Heart left ventricle (tissue), 16 donors: Measurements from ENCODE around the gene PRPF8. TPM values are rescaled to one million over a fixed set of nuclear protein-coding genes. Genes with fewer than 3 reads are reported as not detected.

Source experiments
- ATAC-seq, 4 donors: fragments of 200-7000 bp; cut with Tn5 transposase; one replicate each; pipeline ENCODE4 v1.9.1; 2020 to 2022; ENCODE audit warnings: moderate library complexity in 4 of 4, mild to moderate bottlenecking in 3 of 4, moderate number of reproducible peaks in 1 of 4
- DNase-seq, 5 donors: peaks; one replicate each; pipeline ENCODE4 v3.0.0-alpha.2; 2020
- H3K27ac ChIP-seq, 12 donors: fragments of 200-600 bp; sonication (generic) in 4 of 12; one replicate each; pipeline versions ENCODE4 v1.5.0 to v1.8.0; 2016 to 2022; ENCODE audit warnings: mild to moderate bottlenecking in 2 of 12
- H3K27me3 ChIP-seq, 9 donors: fragments of 200-600 bp; sonication (generic) in 2 of 9; one replicate each; pipeline versions ENCODE4 v1.5.1 to v1.8.0; 2016 to 2022; ENCODE audit warnings: mild to moderate bottlenecking in 3 of 9
- H3K36me3 ChIP-seq, 9 donors: fragments of 200-600 bp; sonication (generic) in 2 of 9; one replicate each; pipeline versions ENCODE4 v1.5.0 to v1.8.0; 2018 to 2022; ENCODE audit warnings: mild to moderate bottlenecking in 2 of 9
- H3K4me1 ChIP-seq, 12 donors: fragments of 200-600 bp; sonication (generic) in 4 of 12; one replicate each; pipeline versions ENCODE4 v1.5.0 to v1.8.0; 2016 to 2022; ENCODE audit warnings: mild to moderate bottlenecking in 3 of 12
- H3K4me3 ChIP-seq, 12 donors: fragments of 200-600 bp; sonication (generic) in 4 of 12; one replicate each; pipeline versions ENCODE4 v1.5.0 to v1.8.0; 2017 to 2022; ENCODE audit warnings: mild to moderate bottlenecking in 9 of 12, moderate library complexity in 4 of 12
- H3K9me3 ChIP-seq, 12 donors: fragments of 200-600 bp; sonication (generic) in 4 of 12; one replicate each; pipeline versions ENCODE4 v1.5.0 to v1.8.0; 2016 to 2022; ENCODE audit warnings: mild to moderate bottlenecking in 1 of 12
- CTCF ChIP-seq, 12 donors: fragments of 200-600 bp; sonication (generic) in 4 of 12; IDR thresholded peaks; one replicate each; pipeline versions ENCODE4 v1.5.0 to v1.8.0; 2018 to 2022; ENCODE audit warnings: antibody characterized with exemption in 12 of 12, mild to moderate bottlenecking in 5 of 12
- POLR2A ChIP-seq, 2 donors: fragments of 450-650 bp; IDR thresholded peaks; one replicate each; pipeline ENCODE4 v1.6.1; 2017; ENCODE audit warnings: antibody characterized with exemption in 2 of 2, mild to moderate bottlenecking in 2 of 2, moderate library complexity in 2 of 2
- WGBS, 4 donors: extraction: QIAGEN DNeasy Blood & Tissue Kit in 2 of 4; methylation state at CpG; one replicate each; pipeline versions ENCODE4 v1.1.5 to v1.1.7; 2013 to 2018; 5-methylcytosine and 5-hydroxymethylcytosine counted together
- intact Hi-C, 10 donors: fragments of 100-400 bp; cut with DNase I; formaldehyde crosslinking; loops; one replicate each; pipeline versions ENCODE4 v1.11.1 to v1.14.2; 2022
- polyA plus RNA-seq, 2 donors: library from polyadenylated mRNA; stranded (reverse); fragments of 200-250 nt; gene quantifications; one replicate each; pipeline ENCODE4 v1.2.3, GENCODE V29; 2013
- total RNA-seq, 9 donors: library from RNA; depleted of rRNA in 2 of 9; stranded (reverse); fragments of >200 nt in 2 of 9; fragmentation: NEBNext Ultra II Directional in 3 of 9; extraction: Animal tissue kit (Norgen Biotek cat#: 25700) in 3 of 9; gene quantifications; one replicate each; pipeline versions ENCODE4 v1.1.0 to v1.2.4, GENCODE V29; 2016 to 2023
- donor health status: ischemic (EF 13 %, LVEDD 7.1; RV severe dilation, severe dysfunction).
- donor health status: healthy with polysubstance abuse.
- donor health status: DM: no; HTN: yes; CAD: no.
- donor health status: DM: no; HTN: no; CAD: no.
- donor health status: ischemic (EF 25% LVEDD 6.9; RV normal size, moderate dysfunction).
- donor health status: ischemic (EF 25% LVEDD 5.7; RV mildly dilated, moderate dysfunction).
- donor health status: healthy.
- donor health status: DM: yes; HTN: yes; CAD: no.
- donor health status: ischemic (EF 35%, LVEDD 5.7; RV mildly dilated, moderate dysfunction).
- donor health status: nonischemic (EF 11% LVEDD 7.7; RV severe dilation, severe dysfunction).
- donor health status: DM: yes; HTN: yes; CAD: no.
- donor health status: PGD.
- donor health status: ischemic (EF 29% LVEDD 5.4; RV normal size, mild dysfunction).
- donor health status: nonischemic (EF 23%, LVEDD 6.1; RV moderate dilation, normal function).

PRPF8 gene
- total and polyA plus RNA-seq, 11 donors = 70.1 to 195 (median 145) TPM

- TF ChIP-seq POLR2A (IDR thresholded peaks at IDR 0.05) = no peak
- no peak for TF ChIP-seq CTCF (IDR thresholded peaks at IDR 0.05)
- ATAC-seq (no peak), DNase-seq (no peak)
- intact Hi-C loops = loop anchor here in 1 of 10 donors (10.0 kb wide), 1 partner anchor 273 kb away; no protein-coding TSS in a partner anchor
- peaks cover 0 to 17% (median 0%) of the 10 kb centered on the region in 12 donors for H3K4me1 ChIP-seq
- no peak overlapping the region for H3K27ac ChIP-seq
- no peaks in the 10 kb centered on the region for H3K9me3 ChIP-seq
- no peaks in the 10 kb centered on the region for H3K27me3 ChIP-seq
- no peak overlapping the region for H3K4me3 ChIP-seq
- 76 to 82% (median 80%) methylated on average over 17 of the region's 17 CpGs for WGBS, 4 donors
- H3K36me3 ChIP-seq = peaks cover 0 to 50% (median 40%) of the 10 kb centered on the region in 9 donors
Measured at GRCh38 chr17:1638171-1638590, 46.5 kb downstream of the PRPF8 start.

GRCh38 chr17:1636732-1637285 is 47.9 kb downstream of the PRPF8 start:
- no peak for DNase-seq
- TF ChIP-seq POLR2A (IDR thresholded peaks at IDR 0.05) (no peak), CTCF (IDR thresholded peaks at IDR 0.05) (no peak)
- intact Hi-C loops = loop anchor here in 1 of 10 donors (10.0 kb wide), 1 partner anchor 272 kb away; no protein-coding TSS in a partner anchor
- Histone ChIP-seq H3K4me1 (peaks cover 0 to 16% (median 0%) of the 10 kb centered on the region in 12 donors), H3K36me3 (peaks cover 0 to 50% (median 40%) of the 10 kb centered on the region in 9 donors), H3K27me3 (no peaks in the 10 kb centered on the region), H3K4me3 (no peak overlapping the region), H3K27ac (no peak overlapping the region), H3K9me3 (no peaks in the 10 kb centered on the region)
- ATAC-seq = no peak
- WGBS, 4 donors = 82 to 88% (median 86%) methylated on average over 14 to 15 of the region's 15 CpGs

- DNase-seq = peak in 1 of 5 donors; percentile 12
- peak in 1 of 4 donors; percentile 15 for ATAC-seq
- no peak for TF ChIP-seq POLR2A (IDR thresholded peaks at IDR 0.05)
- TF ChIP-seq CTCF (IDR thresholded peaks at IDR 0.05) = no peak
- H3K27ac ChIP-seq = peak overlapping the region in 1 of 12 donors; percentile 12
- intact Hi-C loops = loop anchor here in 1 of 10 donors (10.0 kb wide), 1 partner anchor 271 kb away; no protein-coding TSS in a partner anchor
- no peak overlapping the region for H3K4me3 ChIP-seq
- no peaks in the 10 kb centered on the region for H3K9me3 ChIP-seq
- WGBS, 4 donors = 79 to 85% (median 83%) methylated on average over 10 of the region's 10 CpGs
- H3K27me3 ChIP-seq = no peaks in the 10 kb centered on the region
- H3K4me1 ChIP-seq = peaks cover 0 to 15% (median 0%) of the 10 kb centered on the region in 12 donors
- H3K36me3 ChIP-seq = peaks cover 0 to 49% (median 40%) of the 10 kb centered on the region in 9 donors
Measured at GRCh38 chr17:1635675-1636465, 48.8 kb downstream of the PRPF8 start.
